ENCODE data around the gene WBP2NL.

WBP2NL gene

GRCh38 chr22:42074132-42074811 is 75.7 kb downstream of the WBP2NL start, which contains the start of gene PHETA2:
PHETA2 (plus strand) TSS chr22:42074248; CDS start chr22:42077294, 3,046 bp downstream.
- DNase-seq: no peak

- DNase-seq: no peak
These were observed 76.5 kb downstream of the WBP2NL start for GRCh38 chr22:42074846-42075676.

GRCh38 chr22:42076764-42077485 is 78.3 kb downstream of the WBP2NL start:
- DNase-seq: no peak

GRCh38 chr22:42077486-42078125 is 79.0 kb downstream of the WBP2NL start:
- no peak for DNase-seq

Measured in COR-L47 (cell line).